Measurements from ENCODE around the gene MMP21. TPM values are rescaled to one million over a fixed set of nuclear protein-coding genes. Genes with fewer than 3 reads are reported as not detected.

The MMP21 gene
- total RNA-seq, 1 donor from 2014 or later = 0.29 TPM

Small RNA genes lying within 50 kb of the gene (microRNA-seq; reads per million reads assigned to microRNA genes)
- gene MIR4484 (ENCODE audit: borderline number of aligned reads) = 3.6 reads per million

Other genes starting within 250 kb of the MMP21 start
- not detected for gene TEX36, start 92.7 kb downstream of the MMP21 start, total RNA-seq
- 15.6 TPM for gene EDRF1, start 56.1 kb downstream of the MMP21 start, total RNA-seq
- gene UROS, start 47.4 kb upstream of the MMP21 start, total RNA-seq = 50.6 TPM
- gene BCCIP, start 47.7 kb upstream of the MMP21 start, total RNA-seq = 57.7 TPM
- gene DHX32, start 105.5 kb upstream of the MMP21 start, total RNA-seq = 29.6 TPM
- gene FANK1, start 120.7 kb upstream of the MMP21 start, total RNA-seq = 0.42 TPM

Measured in mesenteric fat pad (tissue), 1 donor.